ENCODE measurements around the gene TRA2A. TPM values are rescaled to one million over a fixed set of nuclear protein-coding genes. Genes with fewer than 3 reads are reported as not detected.
"Not testable (repeated sequence)": the region's sequence is repeated elsewhere in the genome, so short reads cannot be mapped to it uniquely, and the experiment has no call there.

The TRA2A gene
- total RNA-seq, 1 donor from 2014 or later: 27.7 TPM

- DNase-seq (ENCODE audit: missing footprints) (no peak), ATAC-seq (no peak)
- intact Hi-C loops (cut with DNase I): loop anchor here (10.0 kb wide), 1 partner anchor 339 kb away; the partner anchor contains the start of gene NUP42
These were observed 8.2 kb downstream of the TRA2A start for GRCh38 chr7:23523486-23524075.

- DNase-seq (ENCODE audit: missing footprints): no peak
- no peak for ATAC-seq
- intact Hi-C loops (cut with DNase I): loop anchor here (10.0 kb wide), 1 partner anchor 336 kb away; the partner anchor contains the start of gene NUP42
These were observed 11.2 kb downstream of the TRA2A start for GRCh38 chr7:23520582-23520981.

- no peak for DNase-seq (ENCODE audit: missing footprints)
- intact Hi-C loops (cut with DNase I): no loop called here
- no peak for ATAC-seq
These were observed 17.0 kb downstream of the TRA2A start for GRCh38 chr7:23514755-23515154.

- ATAC-seq; intact Hi-C loops (cut with DNase I): not testable (repeated sequence)
These were observed 18.0 kb downstream of the TRA2A start for GRCh38 chr7:23513746-23514145.

GRCh38 chr7:23494009-23494408 lies 37.8 kb downstream of the TRA2A start:
- intact Hi-C loops (cut with DNase I): no loop called here
- DNase-seq (ENCODE audit: missing footprints): no peak
- no peak for ATAC-seq

More at GRCh38 chr7:23513746-23514145, 18.0 kb downstream of the TRA2A start:
- DNase-seq (ENCODE audit: missing footprints): not testable (repeated sequence)

- ATAC-seq (no peak), DNase-seq (ENCODE audit: missing footprints) (no peak)
- intact Hi-C loops (cut with DNase I): no loop called here
These were observed 40.3 kb downstream of the TRA2A start for GRCh38 chr7:23491502-23491901.

- intact Hi-C loops (cut with DNase I): no loop called here
- DNase-seq (ENCODE audit: missing footprints) (peak; percentile 76), ATAC-seq (peak; percentile 85)
These were observed 41.2 kb downstream of the TRA2A start for GRCh38 chr7:23490357-23491135.

GRCh38 chr7:23488714-23489113 lies 43.1 kb downstream of the TRA2A start:
- ATAC-seq; DNase-seq (ENCODE audit: missing footprints); intact Hi-C loops (cut with DNase I): not testable (repeated sequence)

- ATAC-seq (no peak), DNase-seq (ENCODE audit: missing footprints) (no peak)
- intact Hi-C loops (cut with DNase I): no loop called here
These were observed 44.1 kb downstream of the TRA2A start for GRCh38 chr7:23487670-23488069.

GRCh38 chr7:23486002-23486773 lies 45.6 kb downstream of the TRA2A start:
- ATAC-seq (no peak), DNase-seq (ENCODE audit: missing footprints) (no peak)
- intact Hi-C loops (cut with DNase I): no loop called here

GRCh38 chr7:23482686-23483085 lies 49.1 kb downstream of the TRA2A start:
- intact Hi-C loops (cut with DNase I): no loop called here
- DNase-seq (ENCODE audit: missing footprints): no peak
- no peak for ATAC-seq

GRCh38 chr7:23477962-23478866 lies 53.6 kb downstream of the TRA2A start:
- no peak for DNase-seq (ENCODE audit: missing footprints)
- no peak for ATAC-seq
- intact Hi-C loops (cut with DNase I): no loop called here

GRCh38 chr7:23477157-23477499 lies 54.7 kb downstream of the TRA2A start:
- intact Hi-C loops (cut with DNase I): no loop called here
- ATAC-seq: no peak
- no peak for DNase-seq (ENCODE audit: missing footprints)

- intact Hi-C loops (cut with DNase I): no loop called here
- DNase-seq (ENCODE audit: missing footprints): no peak
- ATAC-seq: no peak
These were observed 55.3 kb downstream of the TRA2A start for GRCh38 chr7:23476286-23477156.

GRCh38 chr7:23475576-23475839 lies 56.3 kb downstream of the TRA2A start:
- DNase-seq (ENCODE audit: missing footprints) (no peak), ATAC-seq (no peak)
- intact Hi-C loops (cut with DNase I): no loop called here

- ATAC-seq: no peak
- intact Hi-C loops (cut with DNase I): no loop called here
- DNase-seq (ENCODE audit: missing footprints): no peak
These were observed 56.8 kb downstream of the TRA2A start for GRCh38 chr7:23474829-23475575.

- DNase-seq (ENCODE audit: missing footprints): peak; percentile 88
- ATAC-seq: peak; percentile 78
- intact Hi-C loops (cut with DNase I): no loop called here
These were observed 57.5 kb downstream of the TRA2A start for GRCh38 chr7:23474094-23474828.

Data from Right ventricle myocardium inferior (tissue), 1 donor.